CD4-positive, alpha-beta T cell treated with Interleukin-1 beta for 1 hour (primary cell): ENCODE results near the gene SLC47A1.

Source experiments
- DNase-seq, 2 donors: peaks; one replicate each; pipeline ENCODE4 v3.0.0-alpha.2; 2020 to 2022

Gene SLC47A1

DNA sequence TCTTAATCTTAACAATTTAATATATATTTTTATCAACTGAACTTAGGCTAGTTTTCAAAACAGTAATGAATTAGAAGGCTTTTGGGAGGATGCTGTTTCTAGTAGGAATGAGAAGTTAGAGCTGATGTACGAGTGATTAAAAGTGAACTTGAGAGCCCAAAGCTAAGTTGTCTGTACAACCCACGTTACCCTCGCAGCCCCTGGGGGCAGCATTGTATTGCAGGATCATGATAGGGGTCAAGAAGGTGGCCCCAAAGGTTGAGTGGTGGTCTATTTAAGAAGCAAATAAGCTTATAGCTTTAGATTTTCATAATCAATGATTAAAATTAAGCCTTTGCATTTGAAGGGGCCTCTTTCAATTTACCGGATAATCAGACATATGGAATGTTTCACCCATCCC is 81.2 kb downstream of the SLC47A1 start:
- no peak for DNase-seq

DNA sequence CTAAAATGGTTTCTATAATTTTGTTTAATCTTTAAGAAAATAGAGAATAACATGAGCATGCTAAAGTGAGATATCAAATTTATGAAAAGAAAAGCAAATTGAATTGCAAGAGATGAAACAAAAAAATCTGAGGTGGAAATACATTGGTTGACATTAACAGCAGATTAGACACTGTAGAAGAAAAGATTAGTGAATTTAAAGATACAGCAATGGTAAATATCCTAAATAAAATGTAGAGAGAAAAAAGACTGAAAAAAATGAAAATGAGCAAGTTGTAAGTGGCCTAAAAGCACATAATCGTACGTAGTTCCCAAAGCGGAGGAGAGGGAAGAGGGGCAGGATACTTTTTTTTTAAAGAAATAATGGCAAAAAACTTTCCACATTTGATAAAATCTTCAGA is 84.4 kb downstream of the SLC47A1 start:
- DNase-seq = no peak

DNA sequence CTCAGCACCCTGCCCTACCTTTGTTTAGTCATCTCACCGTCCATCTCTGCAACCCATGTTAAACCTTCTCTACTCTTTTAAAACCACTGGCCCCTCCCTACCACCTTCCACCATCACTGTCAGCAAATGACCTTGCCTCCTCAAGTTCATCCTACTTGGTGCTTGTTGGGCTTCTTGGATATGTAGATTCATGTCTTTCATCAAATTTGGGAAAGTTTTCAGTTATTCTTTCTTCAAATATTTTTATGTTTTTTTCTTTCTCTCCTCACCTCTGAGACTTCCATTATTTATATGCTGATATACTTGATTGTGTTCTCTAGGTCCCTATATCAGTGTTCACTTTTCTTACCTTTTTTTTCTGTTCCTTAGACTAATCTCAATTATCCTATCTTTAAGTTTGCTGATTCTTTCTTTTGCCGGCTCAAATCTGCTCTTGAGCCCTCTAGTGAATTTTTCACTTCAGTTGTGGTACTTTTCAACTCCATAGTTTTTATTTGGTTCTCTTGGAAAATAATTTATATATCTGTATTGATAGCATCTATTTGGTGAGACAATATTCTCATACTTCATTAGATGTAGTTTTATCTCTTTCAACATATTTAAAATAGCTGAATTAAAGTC is 86.2 kb downstream of the SLC47A1 start:
- DNase-seq = no peak

- no peak for DNase-seq
Measured at GRCh38 chr17:19621697-19622096, 88.0 kb downstream of the SLC47A1 start.

DNA sequence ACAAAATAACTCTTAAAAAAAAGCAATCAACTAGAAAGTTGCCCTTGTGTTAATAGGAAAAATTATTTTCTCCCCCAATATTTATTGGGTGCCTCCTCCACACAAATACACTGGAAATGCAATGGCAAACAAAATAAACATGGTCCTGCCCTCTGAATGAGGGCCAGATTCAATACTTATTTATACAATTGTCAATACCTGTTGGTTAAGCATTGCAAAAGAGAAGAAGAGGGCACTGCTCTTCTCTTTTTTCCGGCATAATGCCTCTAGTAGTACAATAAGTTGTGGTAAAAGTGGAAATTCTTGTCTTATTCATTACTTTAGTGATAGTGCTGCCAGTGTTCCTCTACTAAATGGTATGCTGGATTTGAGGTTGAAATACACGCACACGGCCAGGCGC is 92.4 kb downstream of the SLC47A1 start:
- no peak for DNase-seq
